Loucy (cell line): ENCODE data around the gene HOXA3.

Experiments used
- CTCF ChIP-seq: fragments of 200-600 bp; sonication (generic); conservative IDR thresholded peaks from 2 replicates; pipeline ENCODE4 v1.5.1; 2014; ENCODE audit warnings: mild to moderate bottlenecking, antibody characterized with exemption, low read length
- EZH2phosphoT487 ChIP-seq: fragments of 200-600 bp; IDR thresholded peaks from 2 replicates; pipeline ENCODE4 v1.6.1; 2018; ENCODE audit warnings: antibody characterized with exemption, mild to moderate bottlenecking, moderate library complexity, borderline replicate concordance

GRCh38 chr7:27108390-27109127, 43.8 kb downstream of the HOXA3 start:
- TF ChIP-seq CTCF (no peak), EZH2phosphoT487 (no peak)
